ENCODE measurements around the gene PADI3. TPM values are rescaled to one million over a fixed set of nuclear protein-coding genes. Genes with fewer than 3 reads are reported as not detected.

The PADI3 gene
- polyA plus RNA-seq, 2 of the 4 experiments (the other 2 are of a cell fraction): 0.99 to 2.4 TPM

DNA sequence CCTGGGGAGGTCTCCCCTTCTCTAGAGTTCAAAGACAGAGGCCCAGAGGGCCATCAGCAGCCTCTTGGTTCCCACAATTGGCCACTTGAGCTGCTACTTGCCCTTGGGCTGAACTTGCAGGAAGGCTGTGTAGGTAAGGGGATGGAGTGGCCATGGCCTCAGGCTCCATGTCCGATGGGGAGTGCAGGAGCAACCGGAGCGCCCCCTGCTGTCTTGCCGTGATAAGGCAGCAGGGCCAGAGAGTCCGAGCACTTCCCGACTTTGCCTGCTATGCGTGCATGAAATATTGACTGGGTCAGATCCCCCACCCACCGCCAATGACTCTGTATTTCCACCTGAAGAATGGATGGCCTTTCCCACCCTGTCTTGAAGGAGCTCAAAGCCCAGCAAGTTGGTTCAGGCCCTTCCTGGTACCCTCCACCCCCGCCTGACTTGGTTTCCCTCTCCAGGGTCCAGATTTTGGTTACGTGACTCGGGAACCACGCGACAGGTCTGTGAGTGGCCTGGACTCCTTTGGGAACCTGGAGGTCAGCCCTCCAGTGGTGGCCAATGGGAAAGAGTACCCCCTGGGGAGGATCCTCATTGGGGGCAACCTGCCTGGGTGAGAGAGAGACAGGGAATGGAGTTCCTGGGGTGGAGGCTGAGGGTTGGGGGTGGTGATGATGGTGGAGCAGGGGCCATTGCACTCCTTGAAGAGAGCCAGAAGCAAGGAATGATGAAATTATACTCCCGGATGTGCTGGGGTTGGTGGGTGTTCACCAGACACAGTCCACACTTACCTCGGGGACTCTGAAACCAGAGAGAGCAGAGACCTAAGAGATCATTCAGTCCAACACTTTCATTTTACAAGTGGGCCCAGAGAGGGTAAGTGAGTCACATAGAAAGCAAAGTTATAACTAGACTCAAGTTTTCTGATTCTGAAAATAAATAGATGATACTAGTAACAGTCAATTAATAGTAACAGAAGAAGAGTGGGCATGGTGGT is 25.6 kb downstream of the PADI3 start:
- CTCF ChIA-PET: interaction anchor here (0.6 to 4.6 kb wide), 29 partner anchors 9 to 220 kb away, joined by 3 to 43 read pairs (median 4); partner anchors contain the start of gene PADI4
- TF ChIP-seq, protein P1, sequence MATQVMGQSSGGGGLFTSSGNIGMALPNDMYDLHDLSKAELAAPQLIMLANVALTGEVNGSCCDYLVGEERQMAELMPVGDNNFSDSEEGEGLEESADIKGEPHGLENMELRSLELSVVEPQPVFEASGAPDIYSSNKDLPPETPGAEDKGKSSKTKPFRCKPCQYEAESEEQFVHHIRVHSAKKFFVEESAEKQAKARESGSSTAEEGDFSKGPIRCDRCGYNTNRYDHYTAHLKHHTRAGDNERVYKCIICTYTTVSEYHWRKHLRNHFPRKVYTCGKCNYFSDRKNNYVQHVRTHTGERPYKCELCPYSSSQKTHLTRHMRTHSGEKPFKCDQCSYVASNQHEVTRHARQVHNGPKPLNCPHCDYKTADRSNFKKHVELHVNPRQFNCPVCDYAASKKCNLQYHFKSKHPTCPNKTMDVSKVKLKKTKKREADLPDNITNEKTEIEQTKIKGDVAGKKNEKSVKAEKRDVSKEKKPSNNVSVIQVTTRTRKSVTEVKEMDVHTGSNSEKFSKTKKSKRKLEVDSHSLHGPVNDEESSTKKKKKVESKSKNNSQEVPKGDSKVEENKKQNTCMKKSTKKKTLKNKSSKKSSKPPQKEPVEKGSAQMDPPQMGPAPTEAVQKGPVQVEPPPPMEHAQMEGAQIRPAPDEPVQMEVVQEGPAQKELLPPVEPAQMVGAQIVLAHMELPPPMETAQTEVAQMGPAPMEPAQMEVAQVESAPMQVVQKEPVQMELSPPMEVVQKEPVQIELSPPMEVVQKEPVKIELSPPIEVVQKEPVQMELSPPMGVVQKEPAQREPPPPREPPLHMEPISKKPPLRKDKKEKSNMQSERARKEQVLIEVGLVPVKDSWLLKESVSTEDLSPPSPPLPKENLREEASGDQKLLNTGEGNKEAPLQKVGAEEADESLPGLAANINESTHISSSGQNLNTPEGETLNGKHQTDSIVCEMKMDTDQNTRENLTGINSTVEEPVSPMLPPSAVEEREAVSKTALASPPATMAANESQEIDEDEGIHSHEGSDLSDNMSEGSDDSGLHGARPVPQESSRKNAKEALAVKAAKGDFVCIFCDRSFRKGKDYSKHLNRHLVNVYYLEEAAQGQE (IDR thresholded peaks at IDR 0.05): no peak
- TF ChIP-seq GATA3 (IDR thresholded peaks at IDR 0.05; ENCODE audit: borderline replicate concordance): no peak
- TF ChIP-seq CBX2 (IDR thresholded peaks at IDR 0.05; ENCODE audit: borderline replicate concordance, low read depth): no peak
- TF ChIP-seq EHMT2 (IDR thresholded peaks at IDR 0.05; ENCODE audit: low read depth): no peak
- TF ChIP-seq SREBF2 (IDR thresholded peaks at IDR 0.05): no peak
- no peak for TF ChIP-seq CBX8 (IDR thresholded peaks at IDR 0.05)
- no peak for TF ChIP-seq PHF8 (IDR thresholded peaks at IDR 0.05; ENCODE audit: borderline replicate concordance, low read depth)
- TF ChIP-seq SMC3 (IDR thresholded peaks at IDR 0.05): peak; percentile 77
- TF ChIP-seq, protein P2, sequence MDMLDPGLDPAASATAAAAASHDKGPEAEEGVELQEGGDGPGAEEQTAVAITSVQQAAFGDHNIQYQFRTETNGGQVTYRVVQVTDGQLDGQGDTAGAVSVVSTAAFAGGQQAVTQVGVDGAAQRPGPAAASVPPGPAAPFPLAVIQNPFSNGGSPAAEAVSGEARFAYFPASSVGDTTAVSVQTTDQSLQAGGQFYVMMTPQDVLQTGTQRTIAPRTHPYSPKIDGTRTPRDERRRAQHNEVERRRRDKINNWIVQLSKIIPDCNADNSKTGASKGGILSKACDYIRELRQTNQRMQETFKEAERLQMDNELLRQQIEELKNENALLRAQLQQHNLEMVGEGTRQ (IDR thresholded peaks at IDR 0.05): peak; percentile 42; the same call in 1 of the 2 replicates
- TF ChIP-seq CEBPB (IDR thresholded peaks at IDR 0.05): no peak
- no peak for TF ChIP-seq ZNF302 (CRISPR knock-in tag; IDR thresholded peaks at IDR 0.05)
- no peak for TF ChIP-seq POLR2AphosphoS2 (conservative IDR thresholded peaks at IDR 0.05; ENCODE audit: low read length)
- TF ChIP-seq RAD21 (conservative IDR thresholded peaks at IDR 0.05 in 1 of 2, IDR thresholded peaks at IDR 0.05 in 1 of 2): peak; percentile 69 to 83
- TF ChIP-seq, protein P3, sequence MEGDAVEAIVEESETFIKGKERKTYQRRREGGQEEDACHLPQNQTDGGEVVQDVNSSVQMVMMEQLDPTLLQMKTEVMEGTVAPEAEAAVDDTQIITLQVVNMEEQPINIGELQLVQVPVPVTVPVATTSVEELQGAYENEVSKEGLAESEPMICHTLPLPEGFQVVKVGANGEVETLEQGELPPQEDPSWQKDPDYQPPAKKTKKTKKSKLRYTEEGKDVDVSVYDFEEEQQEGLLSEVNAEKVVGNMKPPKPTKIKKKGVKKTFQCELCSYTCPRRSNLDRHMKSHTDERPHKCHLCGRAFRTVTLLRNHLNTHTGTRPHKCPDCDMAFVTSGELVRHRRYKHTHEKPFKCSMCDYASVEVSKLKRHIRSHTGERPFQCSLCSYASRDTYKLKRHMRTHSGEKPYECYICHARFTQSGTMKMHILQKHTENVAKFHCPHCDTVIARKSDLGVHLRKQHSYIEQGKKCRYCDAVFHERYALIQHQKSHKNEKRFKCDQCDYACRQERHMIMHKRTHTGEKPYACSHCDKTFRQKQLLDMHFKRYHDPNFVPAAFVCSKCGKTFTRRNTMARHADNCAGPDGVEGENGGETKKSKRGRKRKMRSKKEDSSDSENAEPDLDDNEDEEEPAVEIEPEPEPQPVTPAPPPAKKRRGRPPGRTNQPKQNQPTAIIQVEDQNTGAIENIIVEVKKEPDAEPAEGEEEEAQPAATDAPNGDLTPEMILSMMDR (IDR thresholded peaks at IDR 0.05): peak; percentile 57
- TF ChIP-seq NFE2L2 (conservative IDR thresholded peaks at IDR 0.05; ENCODE audit: low read length): no peak
- no peak for TF ChIP-seq JUN (IDR thresholded peaks at IDR 0.05)
- no peak for TF ChIP-seq FOSB (CRISPR knock-in tag; IDR thresholded peaks at IDR 0.05)
- TF ChIP-seq, protein P4, sequence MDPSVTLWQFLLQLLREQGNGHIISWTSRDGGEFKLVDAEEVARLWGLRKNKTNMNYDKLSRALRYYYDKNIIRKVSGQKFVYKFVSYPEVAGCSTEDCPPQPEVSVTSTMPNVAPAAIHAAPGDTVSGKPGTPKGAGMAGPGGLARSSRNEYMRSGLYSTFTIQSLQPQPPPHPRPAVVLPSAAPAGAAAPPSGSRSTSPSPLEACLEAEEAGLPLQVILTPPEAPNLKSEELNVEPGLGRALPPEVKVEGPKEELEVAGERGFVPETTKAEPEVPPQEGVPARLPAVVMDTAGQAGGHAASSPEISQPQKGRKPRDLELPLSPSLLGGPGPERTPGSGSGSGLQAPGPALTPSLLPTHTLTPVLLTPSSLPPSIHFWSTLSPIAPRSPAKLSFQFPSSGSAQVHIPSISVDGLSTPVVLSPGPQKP (IDR thresholded peaks at IDR 0.05; ENCODE audit: low read depth, low read length): no peak
- TF ChIP-seq RCOR1 (IDR thresholded peaks at IDR 0.05; ENCODE audit: low read depth, low read length): no peak
- no peak for TF ChIP-seq KDM5A (IDR thresholded peaks at IDR 0.05)
- no peak for TF ChIP-seq RNF2 (IDR thresholded peaks at IDR 0.05; ENCODE audit: borderline replicate concordance, low read depth)
- TF ChIP-seq FOXS1 (CRISPR knock-in tag; IDR thresholded peaks at IDR 0.05): no peak
- TF ChIP-seq KDM1A (IDR thresholded peaks at IDR 0.05; ENCODE audit: low read depth): no peak
- TF ChIP-seq EHF (CRISPR knock-in tag; IDR thresholded peaks at IDR 0.05): no peak
- TF ChIP-seq HEYL (CRISPR knock-in tag; IDR thresholded peaks at IDR 0.05): no peak
- no peak for TF ChIP-seq ZC3H11A (IDR thresholded peaks at IDR 0.05)
- TF ChIP-seq EP300 (IDR thresholded peaks at IDR 0.05): no peak
- TF ChIP-seq ZSCAN20 (CRISPR knock-in tag; IDR thresholded peaks at IDR 0.05): no peak
- no peak for TF ChIP-seq NR3C1 (IDR thresholded peaks at IDR 0.05)
- TF ChIP-seq HOXA7 (CRISPR knock-in tag; IDR thresholded peaks at IDR 0.05): no peak
- no peak for TF ChIP-seq RFX5 (IDR thresholded peaks at IDR 0.05)
- FAIRE-seq: no peak
- POLR2A ChIA-PET: no interaction called here
- H3K27ac ChIP-seq: peak overlapping the region; percentile 49 to 86; a peak in 5 of 6 replicates
- H3K4me3 ChIP-seq: no peak overlapping the region
- H3K4me2 ChIP-seq: peak overlapping the region; percentile 19; the same call in 1 of the 3 replicates
- peaks cover 51% of the 10 kb centered on the region for H3K4me1 ChIP-seq
- peak; percentile 76 to 92; a peak in 5 of 6 replicates for ATAC-seq
- peak; percentile 69 to 76 for DNase-seq (ENCODE audit: low read depth in 1 of 2, low spot score in 1 of 2)
- no peaks in the 10 kb centered on the region for H3K9me3 ChIP-seq
- 31% methylated on average over 12 of the region's 15 CpGs for whole genome bisulfite sequencing (ENCODE audit: missing lambda C conversion rate)

Measured in A549 (cell line).